ENCODE measurements around the gene BSN.
"Not testable (repeated sequence)": the region's sequence is repeated elsewhere in the genome, so short reads cannot be mapped to it uniquely, and the experiment has no call there.

GRCh38 chr3:49694409-49695070, 140.3 kb downstream of the BSN start:
- TF ChIP-seq CTCF, POLR2AphosphoS5, POLR2A (IDR thresholded peaks at IDR 0.05): not testable (repeated sequence)
